ENCODE measurements around the gene KLHL3.

The KLHL3 gene

DNA sequence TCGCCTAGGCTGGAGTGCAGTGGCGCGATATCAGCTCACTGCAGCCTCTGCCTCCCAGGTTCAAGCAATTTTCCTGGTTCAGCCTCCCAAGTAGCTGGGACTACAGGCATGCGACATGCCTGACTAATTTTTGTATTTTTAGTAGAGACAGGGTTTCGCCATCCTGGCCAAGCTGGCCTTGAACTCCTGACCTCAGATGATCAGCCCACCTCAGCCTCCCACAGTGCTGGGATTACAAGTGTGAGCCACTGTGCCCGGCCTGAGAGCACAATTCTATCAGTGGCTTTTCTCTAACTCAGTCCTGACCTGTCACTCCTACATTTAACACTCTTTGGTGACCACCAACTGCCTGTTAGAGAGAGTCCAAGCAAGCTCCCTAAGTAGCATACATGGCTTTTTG is 154.1 kb downstream of the KLHL3 start:
- DNase-seq (ENCODE audit: low read depth), result no peak
- TF ChIP-seq, protein P1, sequence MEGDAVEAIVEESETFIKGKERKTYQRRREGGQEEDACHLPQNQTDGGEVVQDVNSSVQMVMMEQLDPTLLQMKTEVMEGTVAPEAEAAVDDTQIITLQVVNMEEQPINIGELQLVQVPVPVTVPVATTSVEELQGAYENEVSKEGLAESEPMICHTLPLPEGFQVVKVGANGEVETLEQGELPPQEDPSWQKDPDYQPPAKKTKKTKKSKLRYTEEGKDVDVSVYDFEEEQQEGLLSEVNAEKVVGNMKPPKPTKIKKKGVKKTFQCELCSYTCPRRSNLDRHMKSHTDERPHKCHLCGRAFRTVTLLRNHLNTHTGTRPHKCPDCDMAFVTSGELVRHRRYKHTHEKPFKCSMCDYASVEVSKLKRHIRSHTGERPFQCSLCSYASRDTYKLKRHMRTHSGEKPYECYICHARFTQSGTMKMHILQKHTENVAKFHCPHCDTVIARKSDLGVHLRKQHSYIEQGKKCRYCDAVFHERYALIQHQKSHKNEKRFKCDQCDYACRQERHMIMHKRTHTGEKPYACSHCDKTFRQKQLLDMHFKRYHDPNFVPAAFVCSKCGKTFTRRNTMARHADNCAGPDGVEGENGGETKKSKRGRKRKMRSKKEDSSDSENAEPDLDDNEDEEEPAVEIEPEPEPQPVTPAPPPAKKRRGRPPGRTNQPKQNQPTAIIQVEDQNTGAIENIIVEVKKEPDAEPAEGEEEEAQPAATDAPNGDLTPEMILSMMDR (conservative IDR thresholded peaks at IDR 0.05; ENCODE audit: low read depth, low read length), result no peak
- no peak overlapping the region for H3K4me3 ChIP-seq (ENCODE audit: low read depth, low read length)

GRCh38 chr5:137580030-137580429 is 155.9 kb downstream of the KLHL3 start:
- DNase-seq (ENCODE audit: low read depth), result no peak
- TF ChIP-seq, protein P1 (conservative IDR thresholded peaks at IDR 0.05; ENCODE audit: low read depth, low read length), result peak; percentile 28
- no peak overlapping the region for H3K4me3 ChIP-seq (ENCODE audit: low read depth, low read length)

DNA sequence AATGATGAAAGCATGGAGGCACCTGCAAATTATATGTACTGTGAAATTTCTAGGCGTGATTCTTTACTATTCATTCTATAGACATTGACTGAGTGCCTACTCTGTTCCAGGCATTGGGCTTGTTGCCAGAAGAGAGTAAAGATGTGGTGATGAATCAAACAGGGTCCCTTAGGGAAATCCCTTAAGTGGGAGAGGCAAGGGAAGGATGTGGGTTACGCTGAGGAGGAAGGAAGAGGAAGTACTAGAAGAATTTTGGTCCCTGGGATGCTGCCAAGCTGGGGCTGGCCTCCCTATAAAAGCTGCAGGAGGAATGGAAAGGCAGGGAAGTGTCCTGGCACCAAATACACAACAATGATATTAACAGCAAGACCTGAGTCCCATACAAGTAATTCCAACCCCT is 160.0 kb downstream of the KLHL3 start:
- no peak for DNase-seq (ENCODE audit: low read depth)
- TF ChIP-seq, protein P1 (conservative IDR thresholded peaks at IDR 0.05; ENCODE audit: low read depth, low read length), result no peak
- H3K4me3 ChIP-seq (ENCODE audit: low read depth, low read length), result no peak overlapping the region

DNA sequence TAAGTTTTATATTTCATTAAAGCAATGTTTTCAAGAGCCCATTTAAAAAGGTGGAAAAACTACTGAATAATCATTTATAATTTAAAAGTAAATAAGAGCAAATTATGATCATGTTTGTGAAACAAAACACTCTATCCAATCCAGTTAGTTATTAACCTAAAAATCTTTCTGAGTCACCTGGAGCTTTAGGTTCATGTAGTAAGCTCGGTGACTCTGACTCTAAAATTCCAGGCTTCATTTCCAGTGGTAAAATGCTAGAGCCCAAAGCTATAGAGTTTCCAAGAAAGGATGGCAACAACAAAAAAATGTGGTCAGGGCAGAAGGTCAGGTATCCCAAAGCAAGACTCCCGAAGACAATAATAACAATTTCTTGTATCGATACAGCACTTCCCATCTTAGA is 160.7 kb downstream of the KLHL3 start:
- no peak for DNase-seq (ENCODE audit: low read depth)
- H3K4me3 ChIP-seq (ENCODE audit: low read depth, low read length), result no peak overlapping the region
- TF ChIP-seq, protein P1 (conservative IDR thresholded peaks at IDR 0.05; ENCODE audit: low read depth, low read length), result no peak

DNA sequence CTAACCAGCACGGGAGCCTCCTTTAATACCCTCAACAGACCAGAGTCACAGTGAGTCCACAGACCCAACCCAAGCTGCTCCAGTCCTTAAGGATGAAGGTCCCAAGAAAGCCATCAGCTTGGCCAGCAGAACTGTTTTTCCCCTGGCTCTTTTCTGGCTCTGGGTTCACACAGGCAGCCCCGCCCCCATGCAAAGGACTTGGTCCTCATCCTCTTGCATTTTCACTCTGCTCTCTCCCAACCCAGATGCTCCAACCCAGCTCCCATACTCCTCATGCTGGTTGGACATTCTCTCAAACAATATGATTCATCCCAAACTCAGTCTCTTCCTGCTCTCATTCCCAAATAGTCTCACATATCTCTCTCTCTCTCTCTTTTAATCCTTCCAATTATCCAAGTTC is 162.5 kb downstream of the KLHL3 start:
- TF ChIP-seq, protein P1 (conservative IDR thresholded peaks at IDR 0.05; ENCODE audit: low read depth, low read length), result no peak
- no peak overlapping the region for H3K4me3 ChIP-seq (ENCODE audit: low read depth, low read length)
- DNase-seq (ENCODE audit: low read depth), result no peak

DNA sequence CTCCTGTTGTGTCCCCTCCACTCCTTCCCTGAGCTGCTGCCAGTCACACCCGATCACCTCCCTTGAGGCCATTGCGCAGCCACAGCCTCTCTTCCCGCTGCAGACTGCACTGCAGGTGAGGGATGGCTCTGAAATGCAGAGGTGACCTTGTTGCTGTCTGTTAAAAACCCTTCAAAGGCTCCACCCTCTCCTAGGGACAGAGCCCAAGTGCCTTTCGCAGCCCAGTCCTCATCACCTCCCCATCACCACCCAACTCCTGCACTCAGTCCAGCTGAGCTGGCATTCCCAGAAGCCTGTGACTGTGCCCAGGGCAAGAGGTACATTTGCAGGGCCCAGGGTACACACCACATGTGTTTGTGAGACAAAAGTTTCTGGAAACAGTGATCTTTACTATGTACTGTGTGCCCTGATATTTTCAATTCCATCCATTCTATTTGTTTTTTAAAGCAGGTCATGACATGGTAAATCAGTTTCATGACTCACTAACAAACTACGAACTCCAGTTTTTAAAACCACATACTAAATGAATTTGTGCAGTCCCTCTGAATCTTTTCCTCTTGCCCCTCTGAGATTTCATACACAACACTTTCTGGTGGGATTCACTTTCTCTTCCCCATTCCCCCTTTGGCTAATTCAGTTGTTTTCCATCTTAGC is 163.7 kb downstream of the KLHL3 start:
- TF ChIP-seq, protein P1 (conservative IDR thresholded peaks at IDR 0.05; ENCODE audit: low read depth, low read length), result no peak
- H3K4me3 ChIP-seq (ENCODE audit: low read depth, low read length), result no peak overlapping the region
- peak; percentile 25 for DNase-seq (ENCODE audit: low read depth)

DNA sequence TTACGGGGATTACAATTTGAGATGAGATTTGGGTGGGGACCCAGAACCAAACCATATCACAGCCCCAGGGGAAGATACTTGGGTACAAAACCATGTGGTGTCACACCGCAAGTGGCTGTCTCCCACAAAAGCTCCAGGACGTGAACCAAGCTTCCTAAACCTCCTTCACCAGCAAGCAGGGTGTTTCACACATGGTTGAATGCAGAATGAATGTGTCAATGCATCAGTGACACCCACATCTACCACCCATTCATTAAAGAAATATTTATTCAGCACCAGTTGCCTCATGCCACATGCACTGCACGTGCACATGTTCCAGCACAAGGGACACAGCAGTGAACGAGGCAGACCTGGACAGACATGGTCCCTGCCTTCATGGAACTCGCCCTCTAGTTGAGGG is 165.8 kb downstream of the KLHL3 start:
- TF ChIP-seq, protein P1 (conservative IDR thresholded peaks at IDR 0.05; ENCODE audit: low read depth, low read length), result no peak
- no peak overlapping the region for H3K4me3 ChIP-seq (ENCODE audit: low read depth, low read length)
- no peak for DNase-seq (ENCODE audit: low read depth)

All from choroid plexus epithelial cell (primary cell).